CD4-positive, alpha-beta T cell (primary cell): ENCODE measurements around the gene TMEM117. TPM values are rescaled to one million over a fixed set of nuclear protein-coding genes. Genes with fewer than 3 reads are reported as not detected.

Experiments used
- ATAC-seq: fragments of 200-7000 bp; cut with Tn5 transposase; one replicate; pipeline ENCODE4 v1.10.0; 2022; ENCODE audit warnings: mild to moderate bottlenecking; ENCODE audit not compliant: poor library complexity
- CTCF ChIA-PET: fragments of 350-600 bp; sonication (Branson Sonifier 250); formaldehyde crosslinking; loops from one replicate; lab custom pipeline; 2021; ENCODE audit warnings: antibody characterized with exemption, inconsistent platforms; lab: Charles Lee
- POLR2A ChIA-PET: fragments of 350-600 bp; sonication (Branson Sonifier 250); formaldehyde crosslinking; loops from one replicate; lab custom pipeline; 2021; ENCODE audit warnings: antibody characterized with exemption, inconsistent platforms; lab: Charles Lee
- DNase-seq, 14 experiments: peaks; one replicate each; pipeline ENCODE4 v3.0.0-alpha.2; 2013 to 2020; ENCODE audit warnings: mixed read lengths in 2 of 14
- H3K27ac ChIP-seq, 2 donors: one replicate each; pipeline versions ENCODE4 v1.5.1 to v1.7.0; 2013; ENCODE audit warnings: low read length in 2 of 2, low read depth in 1 of 2, mild to moderate bottlenecking in 1 of 2
- H3K27me3 ChIP-seq, 2 experiments: 1 replicate in 1 of 2; 2 replicates in 1 of 2; pipeline versions ENCODE4 v1.6.1 to v1.7.0; 2013; ENCODE audit warnings: low read length in 2 of 2, control low read depth in 1 of 2, mild to moderate bottlenecking in 1 of 2, moderate library complexity in 1 of 2; ENCODE audit not compliant: insufficient read depth in 2 of 2, control insufficient read depth in 1 of 2
- H3K36me3 ChIP-seq: one replicate; pipeline ENCODE4 v1.6.1; 2013; ENCODE audit warnings: low read length, control low read depth; ENCODE audit not compliant: insufficient read depth
- H3K4me1 ChIP-seq: one replicate; pipeline ENCODE4 v1.6.1; 2013; ENCODE audit warnings: low read length, control low read depth; ENCODE audit not compliant: insufficient read depth
- H3K4me3 ChIP-seq: one replicate; pipeline ENCODE4 v1.5.1; 2013; ENCODE audit warnings: mild to moderate bottlenecking, low read length, moderate library complexity
- H3K9me3 ChIP-seq, 2 experiments: 1 replicate in 1 of 2; 2 replicates in 1 of 2; pipeline versions ENCODE4 v1.6.1 to v1.7.0; 2013; ENCODE audit warnings: low read length in 2 of 2, mild to moderate bottlenecking in 2 of 2, control low read depth in 1 of 2, moderate library complexity in 1 of 2; ENCODE audit not compliant: control insufficient read depth in 1 of 2, insufficient read depth in 1 of 2
- H3K27ac Mint-ChIP-seq: one replicate; pipeline ENCODE4 v1.8.0; 2020; ENCODE audit warnings: mixed read lengths
- H3K27me3 Mint-ChIP-seq: one replicate; pipeline ENCODE4 v1.8.0; 2021; ENCODE audit warnings: mixed read lengths
- H3K36me3 Mint-ChIP-seq: one replicate; pipeline ENCODE4 v1.8.0; 2021; ENCODE audit warnings: low read depth, mixed read lengths
- H3K4me1 Mint-ChIP-seq: one replicate; pipeline ENCODE4 v1.8.0; 2021; ENCODE audit warnings: low read depth, mixed read lengths
- H3K4me3 Mint-ChIP-seq: one replicate; pipeline ENCODE4 v1.8.0; 2020; ENCODE audit warnings: mild to moderate bottlenecking, mixed read lengths
- H3K9me3 Mint-ChIP-seq: one replicate; pipeline ENCODE4 v1.8.0; 2020; ENCODE audit warnings: mixed read lengths
- CTCF ChIP-seq: fragments of 200-600 bp; IDR thresholded peaks from one replicate; pipeline ENCODE4 v1.8.0; 2022; ENCODE audit warnings: antibody characterized with exemption, mild to moderate bottlenecking
- intact Hi-C, 2 experiments: fragments of 100-400 bp; cut with DNase I in 1 of 2; cut with micrococcal nuclease in 1 of 2; formaldehyde crosslinking; loops; one replicate each; pipeline versions ENCODE4 v1.15.1 to v1.9.0; 2023 to 2025; cut with DNase I, micrococcal nuclease
- total RNA-seq, 174 experiments: library from RNA in 2 of 174; stranded (reverse) in 2 of 174; gene quantifications; one replicate each; pipeline ENCODE4 v1.2.3 and lab custom pipeline; 2021 to 2026

The TMEM117 gene
- total RNA-seq, 2 experiments from 2014 or later = 3.4 to 4.4 TPM

DNA sequence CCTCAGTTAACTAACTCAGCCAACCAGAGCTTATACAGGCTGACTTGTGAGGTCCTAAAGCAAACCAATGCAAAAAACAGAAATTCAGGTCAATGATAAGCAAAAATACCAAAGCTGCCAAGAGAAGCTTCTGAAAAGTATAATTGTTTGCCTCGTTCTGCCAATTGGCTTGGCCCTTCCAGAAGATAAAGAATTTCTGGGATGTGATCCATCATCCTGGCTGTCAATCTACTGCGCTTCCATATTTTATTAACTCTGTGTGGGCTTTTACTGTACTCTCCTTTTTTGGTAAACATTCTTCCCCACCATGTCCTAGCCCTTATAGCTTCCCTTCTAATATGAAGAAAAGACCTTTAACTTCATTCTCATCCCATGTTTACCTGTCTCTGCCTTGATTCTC, 387.9 kb downstream of the TMEM117 start:
- intact Hi-C loops = no loop called here

GRCh38 chr12:44224399-44225148, 388.7 kb downstream of the TMEM117 start:
- Mint-ChIP-seq H3K27ac (no peak overlapping the region), H3K36me3 (no peaks in the 10 kb centered on the region)
- CTCF ChIA-PET = no interaction called here

More for the DNA sequence above, 387.9 kb downstream of the TMEM117 start:
- Histone ChIP-seq H3K27me3 (no peaks in the 10 kb centered on the region), H3K4me3 (no peak overlapping the region), H3K36me3 (no peaks in the 10 kb centered on the region), H3K4me1 (no peaks in the 10 kb centered on the region), H3K27ac (no peak overlapping the region), H3K9me3 (no peaks in the 10 kb centered on the region)
- ATAC-seq (no peak), DNase-seq (no peak)
- H3K4me3 Mint-ChIP-seq = no peak overlapping the region
- no peaks in the 10 kb centered on the region for H3K36me3 Mint-ChIP-seq
- H3K27ac Mint-ChIP-seq = no peak overlapping the region
- CTCF ChIA-PET = no interaction called here
- TF ChIP-seq CTCF = no peak
- POLR2A ChIA-PET = no interaction called here
- H3K9me3 Mint-ChIP-seq = no peaks in the 10 kb centered on the region
- H3K4me1 Mint-ChIP-seq = no peaks in the 10 kb centered on the region
- no peaks in the 10 kb centered on the region for H3K27me3 Mint-ChIP-seq

GRCh38 chr12:44225149-44225510, 389.2 kb downstream of the TMEM117 start:
- intact Hi-C loops = no loop called here
- Mint-ChIP-seq H3K36me3 (no peaks in the 10 kb centered on the region), H3K9me3 (no peaks in the 10 kb centered on the region), H3K27me3 (no peaks in the 10 kb centered on the region), H3K4me1 (no peaks in the 10 kb centered on the region), H3K4me3 (no peak overlapping the region), H3K27ac (no peak overlapping the region)
- TF ChIP-seq CTCF = no peak
- Histone ChIP-seq H3K27me3 (no peaks in the 10 kb centered on the region), H3K9me3 (no peaks in the 10 kb centered on the region), H3K4me1 (no peaks in the 10 kb centered on the region), H3K36me3 (no peaks in the 10 kb centered on the region), H3K27ac (no peak overlapping the region), H3K4me3 (no peak overlapping the region)
- ATAC-seq = no peak
- CTCF ChIA-PET = no interaction called here
- no peak for DNase-seq
- POLR2A ChIA-PET = no interaction called here

More at GRCh38 chr12:44224399-44225148, 388.7 kb downstream of the TMEM117 start:
- Mint-ChIP-seq H3K9me3 (no peaks in the 10 kb centered on the region), H3K27me3 (no peaks in the 10 kb centered on the region), H3K4me3 (no peak overlapping the region), H3K4me1 (no peaks in the 10 kb centered on the region)
- H3K27me3 ChIP-seq = no peaks in the 10 kb centered on the region
- DNase-seq (no peak), ATAC-seq (no peak)
- H3K9me3 ChIP-seq = no peaks in the 10 kb centered on the region
- H3K27ac ChIP-seq = no peak overlapping the region
- no peaks in the 10 kb centered on the region for H3K36me3 ChIP-seq
- intact Hi-C loops = no loop called here
- no peak overlapping the region for H3K4me3 ChIP-seq
- H3K4me1 ChIP-seq = no peaks in the 10 kb centered on the region
- POLR2A ChIA-PET = no interaction called here
- no peak for TF ChIP-seq CTCF
